ENCODE results near the gene MTR.
A peak's percentile ranks its signal among the peaks of the same experiment; 100 is the strongest.

- TF ChIP-seq L3MBTL2 (conservative IDR thresholded peaks at IDR 0.05) (peak; percentile 99), NFRKB (IDR thresholded peaks at IDR 0.05) (no peak), SUZ12 (IDR thresholded peaks at IDR 0.05) (no peak), TARDBP (IDR thresholded peaks at IDR 0.05) (no peak; the same call in none of the 2 replicates), ARNT (IDR thresholded peaks at IDR 0.05) (peak; percentile 71), ELF4 (IDR thresholded peaks at IDR 0.05) (peak; percentile 95), FOXM1 (IDR thresholded peaks at IDR 0.05; ENCODE audit: borderline replicate concordance) (no peak), BHLHE40 (IDR thresholded peaks at IDR 0.05; ENCODE audit: borderline replicate concordance) (no peak), SP1 (IDR thresholded peaks at IDR 0.05) (no peak), FOXK2 (IDR thresholded peaks at IDR 0.05) (no peak), ZNF384 (IDR thresholded peaks at IDR 0.05) (no peak), HDGF (IDR thresholded peaks at IDR 0.05; ENCODE audit: borderline replicate concordance) (no peak), LEF1 (IDR thresholded peaks at IDR 0.05; ENCODE audit: borderline replicate concordance) (no peak), CTBP1 (IDR thresholded peaks at IDR 0.05; ENCODE audit: borderline replicate concordance) (no peak; the same call in 1 of the 2 replicates)
These were observed at the start of gene MTR for GRCh38 chr1:236795035-236795756.
